Measurements from ENCODE around the gene SCGB2B2. TPM values are rescaled to one million over a fixed set of nuclear protein-coding genes. Genes with fewer than 3 reads are reported as not detected.
"Not testable (repeated sequence)": the region's sequence is repeated elsewhere in the genome, so short reads cannot be mapped to it uniquely, and the experiment has no call there.

SCGB2B2 gene
- total and polyA plus RNA-seq, 2 experiments from 2014 or later = not detected

DNA sequence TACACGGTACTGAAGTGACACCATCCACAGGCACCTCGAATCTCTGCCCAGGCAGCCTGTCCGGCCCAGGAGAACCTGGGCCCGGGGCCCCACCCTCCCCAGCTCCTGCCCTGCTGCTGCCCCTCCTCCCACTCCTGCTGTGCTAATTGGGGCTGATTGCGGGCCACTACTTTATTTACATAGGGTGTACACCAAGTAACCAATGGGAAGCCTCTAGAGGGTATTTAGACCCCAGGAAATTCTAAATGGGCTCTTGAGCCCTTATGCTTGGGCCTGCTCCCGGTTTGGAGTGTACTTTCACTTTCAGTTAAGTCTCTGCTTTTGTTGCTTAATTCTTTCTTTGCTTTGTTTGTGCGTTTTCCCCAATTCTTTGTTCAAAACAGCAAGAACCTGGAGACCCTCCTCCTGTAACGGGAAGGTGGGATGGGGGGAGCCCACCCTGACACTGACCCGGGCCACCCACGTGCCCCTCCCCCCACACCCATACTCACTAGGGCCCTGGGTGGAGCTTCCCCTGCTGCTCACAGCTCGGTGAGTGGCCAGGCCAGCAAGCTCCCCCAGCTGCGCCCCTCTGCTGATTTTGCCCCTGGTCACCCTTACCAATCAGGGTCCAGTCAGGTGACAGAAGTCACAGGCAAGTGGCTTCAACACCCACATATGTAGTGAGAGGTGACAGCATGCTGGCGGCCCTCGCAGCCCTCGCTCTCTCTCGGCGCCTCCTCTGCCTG is 9.4 kb downstream of the SCGB2B2 start:
- no peaks in the 10 kb centered on the region for H3K9me2 ChIP-seq (ENCODE audit: insufficient read depth)
- 76 to 81% methylated on average over 6 to 17 of the region's 17 CpGs for WGBS, 2 experiments (ENCODE audit: low coverage in 1 of 2, low lambda C conversion rate in 2 of 2, missing lambda C conversion rate in 2 of 2)
- H3K4me2 ChIP-seq (ENCODE audit: unreplicated experiment) = peak overlapping the region; percentile 32
- no peak for TF ChIP-seq EZH2 (IDR thresholded peaks at IDR 0.05; ENCODE audit: insufficient read depth, poor library complexity, severe bottlenecking)
- TF ChIP-seq EZH2phosphoT487 (IDR thresholded peaks at IDR 0.05; ENCODE audit: insufficient read depth, low read depth) = no peak
- H3K27ac ChIP-seq = no peak overlapping the region
- in situ Hi-C loops (cut with MboI) = no loop called here
- peak overlapping the region; percentile 58 for H3K9ac ChIP-seq
- peak overlapping the region; percentile 34; the same call in 1 of the 2 replicates for H3K4me3 ChIP-seq
- H4K20me1 ChIP-seq (ENCODE audit: insufficient read depth) = no peaks in the 10 kb centered on the region
- H3K9me3 ChIP-seq (ENCODE audit: low read depth) = no peaks in the 10 kb centered on the region
- H3K4me1 ChIP-seq (ENCODE audit: insufficient read depth) = no peaks in the 10 kb centered on the region
- DNase-seq = peak; percentile 33
- H3K79me2 ChIP-seq (ENCODE audit: insufficient read depth) = no peaks in the 10 kb centered on the region
- H2AFZ ChIP-seq = peak overlapping the region; percentile 69
- no peaks in the 10 kb centered on the region for H3F3A ChIP-seq (ENCODE audit: insufficient read depth)
- H3K36me3 ChIP-seq (ENCODE audit: low read depth) = no peaks in the 10 kb centered on the region
- H3K27me3 ChIP-seq (replicated peaks; ENCODE audit: insufficient read depth) = no peaks in the 10 kb centered on the region

- Histone ChIP-seq H2AFZ (peak overlapping the region; percentile 69), H3K27me3 (replicated peaks; ENCODE audit: insufficient read depth) (no peaks in the 10 kb centered on the region), H3K27ac (no peak overlapping the region), H3F3A (ENCODE audit: insufficient read depth) (no peaks in the 10 kb centered on the region), H4K20me1 (ENCODE audit: insufficient read depth) (no peaks in the 10 kb centered on the region), H3K4me3 (no peak overlapping the region), H3K79me2 (ENCODE audit: insufficient read depth) (no peaks in the 10 kb centered on the region), H3K36me3 (ENCODE audit: low read depth) (no peaks in the 10 kb centered on the region), H3K9ac (no peak overlapping the region), H3K9me2 (ENCODE audit: insufficient read depth) (no peaks in the 10 kb centered on the region), H3K9me3 (ENCODE audit: low read depth) (no peaks in the 10 kb centered on the region), H3K4me2 (ENCODE audit: unreplicated experiment) (no peak overlapping the region), H3K4me1 (ENCODE audit: insufficient read depth) (no peaks in the 10 kb centered on the region)
- in situ Hi-C loops (cut with MboI) = no loop called here
- DNase-seq = no peak
- TF ChIP-seq EZH2 (IDR thresholded peaks at IDR 0.05; ENCODE audit: insufficient read depth, poor library complexity, severe bottlenecking) = no peak
- WGBS, 2 experiments (ENCODE audit: low coverage in 1 of 2, low lambda C conversion rate in 2 of 2, missing lambda C conversion rate in 2 of 2) = 58 to 59% methylated on average over 9 of the region's 9 CpGs
Observed at GRCh38 chr19:34666958-34667265, 10.0 kb downstream of the SCGB2B2 start.

DNA sequence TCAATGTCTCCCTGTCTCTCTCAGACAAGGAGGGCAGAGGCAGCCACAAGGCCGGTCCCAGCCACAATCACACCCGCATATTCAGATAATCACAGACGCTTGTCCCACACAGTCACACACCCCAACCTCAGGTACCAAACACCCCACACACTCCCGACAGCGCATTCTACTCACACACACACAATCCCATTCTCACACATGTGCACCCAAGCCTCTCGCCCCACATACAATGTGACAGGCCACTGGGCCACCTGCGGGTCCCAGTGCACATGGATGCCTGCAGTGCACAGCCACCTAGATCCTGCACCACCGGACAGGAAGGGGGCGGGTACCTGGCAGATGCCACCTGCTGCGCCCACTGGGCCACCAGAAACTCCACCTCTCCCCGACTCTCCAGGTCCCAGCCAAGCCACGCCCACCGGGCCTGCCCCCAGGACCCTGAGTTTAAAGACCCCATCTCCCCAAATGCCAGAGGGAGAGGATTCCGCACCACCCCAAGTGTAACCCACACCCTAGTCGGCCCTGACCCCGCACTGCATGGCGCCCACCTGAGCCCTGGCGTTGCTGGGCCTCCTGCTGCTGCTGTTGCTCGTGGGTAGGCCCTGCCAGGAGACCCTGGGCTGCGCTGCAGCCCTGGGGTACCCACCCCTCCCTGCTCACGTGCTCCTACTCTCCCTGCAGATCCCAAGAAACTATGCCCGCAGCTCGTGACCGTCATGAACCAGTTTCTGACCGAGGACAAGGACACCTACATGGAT is 10.6 kb downstream of the SCGB2B2 start:
- Histone ChIP-seq H3K4me2 (ENCODE audit: unreplicated experiment) (no peak overlapping the region), H3K27me3 (replicated peaks; ENCODE audit: insufficient read depth) (no peaks in the 10 kb centered on the region), H3K4me3 (no peak overlapping the region), H4K20me1 (ENCODE audit: insufficient read depth) (no peaks in the 10 kb centered on the region), H3K79me2 (ENCODE audit: insufficient read depth) (no peaks in the 10 kb centered on the region), H3K4me1 (ENCODE audit: insufficient read depth) (no peaks in the 10 kb centered on the region), H3K36me3 (ENCODE audit: low read depth) (no peaks in the 10 kb centered on the region), H3F3A (ENCODE audit: insufficient read depth) (no peaks in the 10 kb centered on the region), H3K27ac (no peak overlapping the region), H3K9ac (no peak overlapping the region), H2AFZ (peak overlapping the region; percentile 69; the same call in 1 of the 2 replicates), H3K9me3 (ENCODE audit: low read depth) (no peaks in the 10 kb centered on the region), H3K9me2 (ENCODE audit: insufficient read depth) (no peaks in the 10 kb centered on the region)
- in situ Hi-C loops (cut with MboI) = no loop called here
- no peak for DNase-seq
- 81% methylated on average over 24 to 25 of the region's 25 CpGs for WGBS, 2 experiments (ENCODE audit: low coverage in 1 of 2, low lambda C conversion rate in 2 of 2, missing lambda C conversion rate in 2 of 2)
- no peak for TF ChIP-seq EZH2 (IDR thresholded peaks at IDR 0.05; ENCODE audit: insufficient read depth, poor library complexity, severe bottlenecking)
- no peak for TF ChIP-seq EZH2phosphoT487 (IDR thresholded peaks at IDR 0.05; ENCODE audit: insufficient read depth, low read depth)

- in situ Hi-C loops (cut with MboI); H3F3A ChIP-seq (ENCODE audit: insufficient read depth); H2AFZ ChIP-seq; H3K27ac ChIP-seq; H3K4me3 ChIP-seq; H3K9ac ChIP-seq; H4K20me1 ChIP-seq (ENCODE audit: insufficient read depth); H3K9me3 ChIP-seq (ENCODE audit: low read depth); H3K4me1 ChIP-seq (ENCODE audit: insufficient read depth); H3K9me2 ChIP-seq (ENCODE audit: insufficient read depth); DNase-seq; H3K36me3 ChIP-seq (ENCODE audit: low read depth); H3K79me2 ChIP-seq (ENCODE audit: insufficient read depth); H3K27me3 ChIP-seq (replicated peaks; ENCODE audit: insufficient read depth); H3K4me2 ChIP-seq (ENCODE audit: unreplicated experiment): not testable (repeated sequence)
- 68 to 69% methylated on average over 4 of the region's 4 CpGs for WGBS, 2 experiments (ENCODE audit: low coverage in 1 of 2, low lambda C conversion rate in 2 of 2, missing lambda C conversion rate in 2 of 2)
Observed at GRCh38 chr19:34665275-34665674, 11.7 kb downstream of the SCGB2B2 start.
